ENCODE measurements around the gene DHRS2.

DNA sequence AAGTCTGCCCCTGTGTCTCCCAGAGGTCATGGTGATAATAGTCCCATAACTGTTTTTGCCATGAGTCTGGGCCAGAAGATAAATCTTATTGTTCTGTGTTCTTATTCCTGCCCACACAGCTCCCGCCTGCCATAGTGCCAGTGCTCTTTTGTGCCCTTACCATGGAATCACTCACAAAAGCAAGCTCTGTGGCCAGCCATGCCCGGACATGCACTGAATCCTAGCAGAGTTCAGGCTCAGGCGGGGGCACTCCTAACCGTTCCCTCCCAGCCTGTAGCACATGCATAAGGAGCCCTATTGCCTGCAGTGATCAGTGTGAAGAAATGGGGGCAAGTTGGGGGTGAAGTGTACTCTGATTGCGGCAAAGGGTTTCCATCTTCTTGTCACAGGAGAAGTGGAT is 33.3 kb downstream of the DHRS2 start:
- TF ChIP-seq, protein P1, sequence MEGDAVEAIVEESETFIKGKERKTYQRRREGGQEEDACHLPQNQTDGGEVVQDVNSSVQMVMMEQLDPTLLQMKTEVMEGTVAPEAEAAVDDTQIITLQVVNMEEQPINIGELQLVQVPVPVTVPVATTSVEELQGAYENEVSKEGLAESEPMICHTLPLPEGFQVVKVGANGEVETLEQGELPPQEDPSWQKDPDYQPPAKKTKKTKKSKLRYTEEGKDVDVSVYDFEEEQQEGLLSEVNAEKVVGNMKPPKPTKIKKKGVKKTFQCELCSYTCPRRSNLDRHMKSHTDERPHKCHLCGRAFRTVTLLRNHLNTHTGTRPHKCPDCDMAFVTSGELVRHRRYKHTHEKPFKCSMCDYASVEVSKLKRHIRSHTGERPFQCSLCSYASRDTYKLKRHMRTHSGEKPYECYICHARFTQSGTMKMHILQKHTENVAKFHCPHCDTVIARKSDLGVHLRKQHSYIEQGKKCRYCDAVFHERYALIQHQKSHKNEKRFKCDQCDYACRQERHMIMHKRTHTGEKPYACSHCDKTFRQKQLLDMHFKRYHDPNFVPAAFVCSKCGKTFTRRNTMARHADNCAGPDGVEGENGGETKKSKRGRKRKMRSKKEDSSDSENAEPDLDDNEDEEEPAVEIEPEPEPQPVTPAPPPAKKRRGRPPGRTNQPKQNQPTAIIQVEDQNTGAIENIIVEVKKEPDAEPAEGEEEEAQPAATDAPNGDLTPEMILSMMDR (IDR thresholded peaks at IDR 0.05; ENCODE audit: poor library complexity, severe bottlenecking), result no peak
- TF ChIP-seq RAD21 (conservative IDR thresholded peaks at IDR 0.05) (no peak), POLR2AphosphoS5 (IDR thresholded peaks at IDR 0.05) (no peak), MXI1 (conservative IDR thresholded peaks at IDR 0.05; ENCODE audit: poor library complexity, severe bottlenecking) (no peak), EZH2 (IDR thresholded peaks at IDR 0.05; ENCODE audit: borderline replicate concordance, insufficient read depth, low read length, poor library complexity, severe bottlenecking) (no peak), EP300 (conservative IDR thresholded peaks at IDR 0.05; ENCODE audit: poor library complexity, severe bottlenecking) (no peak), SMC3 (conservative IDR thresholded peaks at IDR 0.05; ENCODE audit: poor library complexity) (no peak)
